ENCODE data around the gene DNAI4. TPM values are rescaled to one million over a fixed set of nuclear protein-coding genes. Genes with fewer than 3 reads are reported as not detected.
A peak's percentile ranks its signal among the peaks of the same experiment; 100 is the strongest.

DNAI4 gene
- total RNA-seq, 3 donors from 2014 or later: 9.4 to 26.2 (median 24.3) TPM

DNA sequence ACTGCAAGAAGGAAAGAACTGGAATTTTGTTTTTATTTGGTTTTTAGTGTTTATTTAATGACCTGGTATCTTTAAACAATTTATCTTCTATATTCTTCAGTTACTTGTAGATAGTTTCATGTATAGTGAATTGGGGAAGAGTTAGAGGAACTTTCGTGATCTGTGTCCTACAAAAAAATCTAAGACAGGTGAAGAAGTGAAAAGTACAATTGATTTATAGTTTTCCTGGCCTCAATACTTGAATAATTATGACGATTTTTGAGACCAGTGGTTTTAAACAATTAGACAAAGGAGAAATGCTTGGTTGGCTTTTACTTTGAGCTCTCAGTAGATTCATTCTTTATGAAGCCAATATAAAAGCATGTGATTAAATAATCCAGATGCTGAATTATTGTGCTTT, 7.6 kb upstream of the DNAI4 start:
- TF ChIP-seq POLR2AphosphoS5 (IDR thresholded peaks at IDR 0.05) (no peak), CTCF (IDR thresholded peaks at IDR 0.05) (no peak), POLR2A (IDR thresholded peaks at IDR 0.05) (no peak)
- intact Hi-C loops (cut with DNase I; ENCODE audit: low total_unique reads): no loop called here
- no peak overlapping the region for H3K27ac ChIP-seq
- H3K27me3 ChIP-seq: no peaks in the 10 kb centered on the region
- H3K36me3 ChIP-seq: no peaks in the 10 kb centered on the region
- no peak for DNase-seq (ENCODE audit: low spot score in 2 of 2)
- H3K4me1 ChIP-seq: peaks cover 0 to 11% of the 10 kb centered on the region in 2 donors
- H3K9me3 ChIP-seq: no peaks in the 10 kb centered on the region
- H3K4me3 ChIP-seq: peak overlapping the region in 1 of 3 donors; percentile 9

- DNase-seq (ENCODE audit: low spot score in 2 of 2): no peak
- TF ChIP-seq CTCF (IDR thresholded peaks at IDR 0.05) (no peak), POLR2A (IDR thresholded peaks at IDR 0.05) (no peak), POLR2AphosphoS5 (IDR thresholded peaks at IDR 0.05) (no peak)
- Histone ChIP-seq H3K36me3 (no peaks in the 10 kb centered on the region), H3K9me3 (no peaks in the 10 kb centered on the region), H3K4me3 (peak overlapping the region; percentile 76 to 87 (median 78)), H3K4me1 (peaks cover 0 to 11% of the 10 kb centered on the region in 2 donors), H3K27me3 (no peaks in the 10 kb centered on the region), H3K27ac (peak overlapping the region; percentile 34 to 99)
- intact Hi-C loops (cut with DNase I; ENCODE audit: low total_unique reads): no loop called here
Measured at GRCh38 chr1:66931590-66931989, 6.9 kb upstream of the DNAI4 start.

DNA sequence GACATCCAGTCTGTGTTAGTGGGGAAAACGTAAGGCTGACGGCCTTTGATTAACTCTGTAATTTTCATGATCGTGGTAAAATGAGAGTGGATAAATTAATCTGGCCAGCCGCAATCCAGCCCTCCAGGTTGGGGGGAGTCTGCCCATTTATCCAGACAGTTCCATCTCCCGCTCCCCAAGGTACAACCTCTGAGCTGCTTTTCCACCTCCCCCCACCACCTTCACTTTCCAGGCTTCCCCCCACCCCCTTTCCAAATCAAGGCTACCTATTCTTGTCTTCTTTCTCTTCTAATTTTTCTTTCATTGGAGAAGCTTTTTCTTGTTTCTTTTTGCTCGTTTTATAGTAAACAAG, 6.1 kb upstream of the DNAI4 start:
- TF ChIP-seq CTCF (IDR thresholded peaks at IDR 0.05): no peak
- no peak for TF ChIP-seq POLR2AphosphoS5 (IDR thresholded peaks at IDR 0.05)
- no peak for TF ChIP-seq POLR2A (IDR thresholded peaks at IDR 0.05)
- Histone ChIP-seq H3K36me3 (no peaks in the 10 kb centered on the region), H3K4me1 (peaks cover 0 to 11% of the 10 kb centered on the region in 2 donors), H3K9me3 (no peaks in the 10 kb centered on the region), H3K27ac (peak overlapping the region; percentile 97 to 99), H3K27me3 (no peaks in the 10 kb centered on the region), H3K4me3 (peak overlapping the region; percentile 76 to 87 (median 78))
- intact Hi-C loops (cut with DNase I; ENCODE audit: low total_unique reads): no loop called here
- no peak for DNase-seq (ENCODE audit: low spot score in 2 of 2)

DNA sequence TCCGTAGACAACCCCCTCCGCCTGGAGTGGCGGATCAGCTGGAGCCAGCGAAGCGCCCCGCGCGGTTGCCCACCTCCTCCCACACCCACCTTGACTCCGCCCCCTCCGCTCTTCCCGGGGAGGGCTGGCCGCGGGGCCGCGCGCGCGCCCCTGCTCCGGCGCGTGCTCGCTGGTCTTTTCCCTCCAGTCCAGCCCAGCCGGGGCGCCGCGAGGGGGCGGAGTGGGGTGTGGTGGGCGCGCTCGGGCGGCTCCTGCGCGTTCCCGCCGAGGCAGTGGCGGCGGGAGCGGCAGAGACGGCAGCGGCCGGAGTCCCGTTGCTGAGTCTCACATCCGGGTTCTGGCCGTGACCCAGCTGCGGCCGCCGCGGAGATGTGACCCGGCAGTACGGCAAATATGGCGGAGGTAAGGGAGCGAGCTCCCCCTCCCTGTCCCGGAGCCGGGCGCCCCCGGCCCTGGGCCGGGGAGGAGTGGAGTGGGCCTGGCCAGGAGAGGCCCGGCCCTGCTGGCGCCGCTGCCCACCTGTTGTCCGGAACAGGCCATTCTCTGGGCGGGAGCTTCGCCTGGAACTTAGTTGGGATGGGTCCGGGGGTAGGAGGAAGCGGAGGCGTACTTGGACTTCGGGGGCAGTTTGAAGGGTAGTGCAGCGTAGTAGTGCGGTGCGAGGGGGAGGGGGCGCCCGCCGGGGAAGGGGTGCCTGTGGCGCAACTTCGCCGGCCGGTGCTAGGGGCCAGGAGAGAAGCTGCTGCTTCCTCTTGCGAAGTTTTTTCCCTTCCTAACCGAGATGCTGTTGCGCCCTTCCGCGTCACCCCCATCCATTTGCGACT, 5.6 kb upstream of the DNAI4 start:
- peak in 2 of 3 donors; percentile 4 to 46 for TF ChIP-seq CTCF (IDR thresholded peaks at IDR 0.05)
- TF ChIP-seq POLR2AphosphoS5 (IDR thresholded peaks at IDR 0.05): peak in 2 of 3 donors; percentile 57 to 65
- peak; percentile 32 for TF ChIP-seq POLR2A (IDR thresholded peaks at IDR 0.05)
- peak; percentile 90 to 92 for DNase-seq (ENCODE audit: low spot score in 2 of 2)
- Histone ChIP-seq H3K27ac (peak overlapping the region; percentile 97 to 99), H3K4me1 (peaks cover 0 to 11% of the 10 kb centered on the region in 2 donors), H3K4me3 (peak overlapping the region; percentile 76 to 87 (median 78)), H3K27me3 (no peaks in the 10 kb centered on the region), H3K36me3 (no peaks in the 10 kb centered on the region), H3K9me3 (no peaks in the 10 kb centered on the region)
- intact Hi-C loops (cut with DNase I; ENCODE audit: low total_unique reads): no loop called here

DNA sequence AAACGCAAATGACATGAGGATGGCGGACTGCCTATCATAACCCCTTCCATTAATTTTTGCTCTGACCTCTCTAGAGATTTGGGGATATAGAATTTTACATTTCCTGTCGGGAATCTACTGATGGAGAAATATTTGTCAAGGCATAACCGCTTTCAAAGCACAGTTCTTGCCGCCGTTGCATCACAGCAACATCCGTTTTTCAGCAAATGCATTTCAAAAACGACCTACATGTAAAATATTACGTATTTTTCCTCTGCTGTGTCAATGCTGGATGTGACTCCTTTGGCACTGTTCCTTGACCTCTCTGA, 5.0 kb upstream of the DNAI4 start:
- peak overlapping the region; percentile 76 to 87 (median 78) for H3K4me3 ChIP-seq
- no peaks in the 10 kb centered on the region for H3K27me3 ChIP-seq
- peaks cover 0 to 11% of the 10 kb centered on the region in 2 donors for H3K4me1 ChIP-seq
- no peak for DNase-seq (ENCODE audit: low spot score in 2 of 2)
- TF ChIP-seq POLR2AphosphoS5 (IDR thresholded peaks at IDR 0.05) (no peak), CTCF (IDR thresholded peaks at IDR 0.05) (no peak), POLR2A (IDR thresholded peaks at IDR 0.05) (no peak)
- H3K27ac ChIP-seq: peak overlapping the region; percentile 97 to 99
- no peaks in the 10 kb centered on the region for H3K36me3 ChIP-seq
- no peaks in the 10 kb centered on the region for H3K9me3 ChIP-seq
- intact Hi-C loops (cut with DNase I; ENCODE audit: low total_unique reads): no loop called here
